Natural killer cell (primary cell): ENCODE results near the gene DIAPH1. TPM values are rescaled to one million over a fixed set of nuclear protein-coding genes. Genes with fewer than 3 reads are reported as not detected.

Experiments used
- ATAC-seq, 3 donors: fragments of 150-1000 bp in 2 of 3; fragments of 200-7000 bp in 1 of 3; cut with Tn5 transposase; 1 replicate in 1 of 3; 2 replicates in 2 of 3; pipeline ENCODE4 v1.10.0; 2021; ENCODE audit warnings: mild to moderate bottlenecking in 2 of 3, moderate library complexity in 2 of 3
- DNase-seq, 2 donors: peaks; one replicate each; pipeline versions ENCODE4 v3.0.0 to v3.0.0-alpha.2; 2013 to 2021; ENCODE audit warnings: mixed read lengths in 1 of 2
- H3K27ac ChIP-seq: one replicate; pipeline ENCODE4 v1.5.1; 2013; ENCODE audit warnings: mild to moderate bottlenecking, low read length
- H3K27me3 ChIP-seq: one replicate; pipeline ENCODE4 v1.6.1; 2013; ENCODE audit warnings: low read length; ENCODE audit not compliant: control insufficient read depth, insufficient read depth
- H3K36me3 ChIP-seq: one replicate; pipeline ENCODE4 v1.6.1; 2013; ENCODE audit warnings: low read length; ENCODE audit not compliant: control insufficient read depth, insufficient read depth
- H3K4me1 ChIP-seq: one replicate; pipeline ENCODE4 v1.6.1; 2013; ENCODE audit warnings: low read length; ENCODE audit not compliant: control insufficient read depth, insufficient read depth
- H3K4me3 ChIP-seq: one replicate; pipeline ENCODE4 v1.5.1; 2013; ENCODE audit warnings: low read length
- H3K9me3 ChIP-seq: one replicate; pipeline ENCODE4 v1.6.1; 2013; ENCODE audit warnings: low read length; ENCODE audit not compliant: control insufficient read depth, insufficient read depth
- H3K27ac Mint-ChIP-seq, 2 donors: one replicate each; pipeline ENCODE4 v1.8.0; 2022; ENCODE audit warnings: mild to moderate bottlenecking in 2 of 2, mixed read lengths in 2 of 2, moderate library complexity in 1 of 2
- H3K27me3 Mint-ChIP-seq, 2 donors: one replicate each; pipeline ENCODE4 v1.8.0; 2022; ENCODE audit warnings: low read depth in 2 of 2, mixed read lengths in 2 of 2
- H3K36me3 Mint-ChIP-seq: one replicate; pipeline ENCODE4 v1.8.0; 2022; ENCODE audit warnings: mixed read lengths
- H3K4me1 Mint-ChIP-seq, 2 donors: one replicate each; pipeline ENCODE4 v1.8.0; 2022; ENCODE audit warnings: mixed read lengths in 2 of 2
- H3K4me3 Mint-ChIP-seq: one replicate; pipeline ENCODE4 v1.8.0; 2022; ENCODE audit warnings: mild to moderate bottlenecking, moderate library complexity, mixed read lengths
- H3K9me3 Mint-ChIP-seq, 2 donors: one replicate each; pipeline ENCODE4 v1.8.0; 2022; ENCODE audit warnings: mixed read lengths in 2 of 2
- CTCF ChIP-seq: fragments of 200-600 bp; IDR thresholded peaks from one replicate; pipeline ENCODE4 v1.8.0; 2022; ENCODE audit warnings: antibody characterized with exemption
- WGBS: methylation state at CpG from one replicate; pipeline ENCODE4 v1.1.7; 2013; ENCODE audit warnings: missing lambda C conversion rate; ENCODE audit not compliant: insufficient coverage; 5-methylcytosine and 5-hydroxymethylcytosine counted together
- intact Hi-C: fragments of 100-400 bp; cut with micrococcal nuclease; formaldehyde crosslinking; loops from one replicate; pipeline ENCODE4 v1.14.2; 2022
- total RNA-seq, 4 donors: library from RNA; stranded (reverse); fragments of 120-200 nt in 1 of 4; gene quantifications; one replicate each; pipeline versions ENCODE4 v1.2.3 to v1.2.4, GENCODE V29; 2013 to 2022

Gene DIAPH1
- total RNA-seq, 3 donors from 2014 or later (not counting 1 experiment from before 2014, with no cell fraction given) = 410 to 456 (median 419) TPM

- Mint-ChIP-seq H3K4me3 (no peak overlapping the region), H3K4me1 (peaks cover 7 to 15% of the 10 kb centered on the region in 2 donors), H3K36me3 (no peaks in the 10 kb centered on the region), H3K9me3 (no peaks in the 10 kb centered on the region), H3K27me3 (peaks cover 24 to 25% of the 10 kb centered on the region in 2 donors), H3K27ac (no peak overlapping the region)
- intact Hi-C loops = no loop called here
- no peak for TF ChIP-seq CTCF
- WGBS = 70% methylated on average over 4 of the region's 4 CpGs
- Histone ChIP-seq H3K36me3 (no peaks in the 10 kb centered on the region), H3K9me3 (no peaks in the 10 kb centered on the region), H3K27ac (no peak overlapping the region), H3K27me3 (peaks cover 18% of the 10 kb centered on the region), H3K4me3 (no peak overlapping the region), H3K4me1 (peaks cover 15% of the 10 kb centered on the region)
- no peak for ATAC-seq
- no peak for DNase-seq
Measured at GRCh38 chr5:141496038-141496437, 122.8 kb downstream of the DIAPH1 start.

GRCh38 chr5:141495453-141495811, 123.4 kb downstream of the DIAPH1 start:
- Mint-ChIP-seq H3K27me3 (peaks cover 30 to 31% of the 10 kb centered on the region in 2 donors), H3K9me3 (no peaks in the 10 kb centered on the region), H3K27ac (no peak overlapping the region), H3K36me3 (no peaks in the 10 kb centered on the region), H3K4me3 (no peak overlapping the region), H3K4me1 (peaks cover 10 to 18% of the 10 kb centered on the region in 2 donors)
- no peak for ATAC-seq
- no peak for TF ChIP-seq CTCF
- Histone ChIP-seq H3K36me3 (no peaks in the 10 kb centered on the region), H3K27me3 (peaks cover 24% of the 10 kb centered on the region), H3K4me3 (no peak overlapping the region), H3K9me3 (no peaks in the 10 kb centered on the region), H3K27ac (no peak overlapping the region), H3K4me1 (peaks cover 17% of the 10 kb centered on the region)
- no peak for DNase-seq
- 78% methylated on average over 8 of the region's 8 CpGs for WGBS
- intact Hi-C loops = no loop called here

- Histone ChIP-seq H3K4me3 (no peak overlapping the region), H3K4me1 (peaks cover 17% of the 10 kb centered on the region), H3K9me3 (no peaks in the 10 kb centered on the region), H3K27ac (no peak overlapping the region), H3K36me3 (no peaks in the 10 kb centered on the region), H3K27me3 (peaks cover 24% of the 10 kb centered on the region)
- peaks cover 32 to 33% of the 10 kb centered on the region in 2 donors for H3K27me3 Mint-ChIP-seq
- no peak for ATAC-seq
- H3K4me3 Mint-ChIP-seq = no peak overlapping the region
- H3K4me1 Mint-ChIP-seq = peaks cover 10 to 18% of the 10 kb centered on the region in 2 donors
- H3K27ac Mint-ChIP-seq = no peak overlapping the region
- WGBS = 49% methylated on average over 22 of the region's 22 CpGs
- no peak for DNase-seq
- intact Hi-C loops = no loop called here
- no peaks in the 10 kb centered on the region for H3K36me3 Mint-ChIP-seq
- TF ChIP-seq CTCF = no peak
- no peaks in the 10 kb centered on the region for H3K9me3 Mint-ChIP-seq
Measured at GRCh38 chr5:141494761-141495452, 123.9 kb downstream of the DIAPH1 start.
